Daoy (cell line): ENCODE data around the gene PLXNA4. TPM values are rescaled to one million over a fixed set of nuclear protein-coding genes. Genes with fewer than 3 reads are reported as not detected.

Source experiments
- DNase-seq: peaks from one replicate; pipeline ENCODE4 v3.0.0-alpha.2; 2015; ENCODE audit warnings: low read depth
- total RNA-seq: library from RNA; depleted of rRNA; stranded (reverse); fragments of >200 nt; shearing (Covaris generic); gene quantifications from 2 replicates; pipeline ENCODE4 v1.2.3, GENCODE V29; 2014

PLXNA4 gene
- total RNA-seq, 1 experiment from 2014 or later, result 0.69 TPM

- DNase-seq, result no peak
Measured at GRCh38 chr7:132317701-132318351, 258.4 kb downstream of the PLXNA4 start.

GRCh38 chr7:132312531-132313055 is 263.7 kb downstream of the PLXNA4 start:
- no peak for DNase-seq

GRCh38 chr7:132311733-132312132 is 264.5 kb downstream of the PLXNA4 start:
- no peak for DNase-seq

- no peak for DNase-seq
Measured at GRCh38 chr7:132309102-132309805, 267.0 kb downstream of the PLXNA4 start.

GRCh38 chr7:132307465-132307864 is 268.8 kb downstream of the PLXNA4 start:
- DNase-seq, result peak; percentile 49

- no peak for DNase-seq
Measured at GRCh38 chr7:132300599-132301277, 275.5 kb downstream of the PLXNA4 start.

- DNase-seq, result peak; percentile 77
Measured at GRCh38 chr7:132298790-132299189, 277.5 kb downstream of the PLXNA4 start.

- DNase-seq, result no peak
Measured at GRCh38 chr7:132296820-132297219, 279.4 kb downstream of the PLXNA4 start.

GRCh38 chr7:132295175-132295574 is 281.1 kb downstream of the PLXNA4 start:
- DNase-seq, result peak; percentile 46

GRCh38 chr7:132292803-132293202 is 283.5 kb downstream of the PLXNA4 start:
- peak; percentile 82 for DNase-seq

- peak; percentile 30 for DNase-seq
Measured at GRCh38 chr7:132291481-132291880, 284.8 kb downstream of the PLXNA4 start.

- no peak for DNase-seq
Measured at GRCh38 chr7:132290021-132290420, 286.2 kb downstream of the PLXNA4 start.

- no peak for DNase-seq
Measured at GRCh38 chr7:132286836-132287235, 289.4 kb downstream of the PLXNA4 start.

GRCh38 chr7:132280335-132280734 is 295.9 kb downstream of the PLXNA4 start:
- no peak for DNase-seq

- DNase-seq, result peak; percentile 64
Measured at GRCh38 chr7:132279718-132280117, 296.6 kb downstream of the PLXNA4 start.

- DNase-seq, result peak; percentile 92
Measured at GRCh38 chr7:132276976-132277725, 299.1 kb downstream of the PLXNA4 start.

GRCh38 chr7:132276234-132276630 is 300.0 kb downstream of the PLXNA4 start:
- DNase-seq, result peak; percentile 36

- DNase-seq, result peak; percentile 29
Measured at GRCh38 chr7:132275416-132276233, 300.6 kb downstream of the PLXNA4 start.

- no peak for DNase-seq
Measured at GRCh38 chr7:132272763-132273371, 303.4 kb downstream of the PLXNA4 start.

GRCh38 chr7:132270517-132270916 is 305.8 kb downstream of the PLXNA4 start:
- peak; percentile 42 for DNase-seq
